Fibroblast of skin of right biceps (primary cell): ENCODE results near the gene CLDN4.

Experiments
- DNase-seq: peaks from one replicate; pipeline ENCODE4 v3.0.0-alpha.2; 2013

Gene CLDN4

GRCh38 chr7:73876973-73877372, 46.2 kb downstream of the CLDN4 start:
- no peak for DNase-seq

GRCh38 chr7:73879977-73880681, 49.3 kb downstream of the CLDN4 start:
- DNase-seq: peak; percentile 87

- DNase-seq: no peak
These were observed 50.0 kb downstream of the CLDN4 start for GRCh38 chr7:73880755-73881328.

- no peak for DNase-seq
These were observed 50.7 kb downstream of the CLDN4 start for GRCh38 chr7:73881352-73882046.

GRCh38 chr7:73882047-73882402, 51.2 kb downstream of the CLDN4 start:
- no peak for DNase-seq
